ENCODE data around the gene ARL16. TPM values are rescaled to one million over a fixed set of nuclear protein-coding genes. Genes with fewer than 3 reads are reported as not detected.

The ARL16 gene
- total and polyA plus RNA-seq, 2 of the 4 experiments (the other 2 are of a cell fraction), result 51.1 to 77.9 TPM

GRCh38 chr17:81673561-81674258, 9.9 kb downstream of the ARL16 start:
- Histone ChIP-seq H2AFZ (replicated peaks; ENCODE audit: low read length, poor library complexity) (no peak overlapping the region), H3K4me3 (ENCODE audit: insufficient read depth, low read depth, low read length) (no peak overlapping the region), H2AK5ac (ENCODE audit: low read depth, low read length) (no peak overlapping the region), H3K14ac (replicated peaks; ENCODE audit: low read depth, low read length) (no peak overlapping the region), H3K9ac (ENCODE audit: low read depth, low read length) (no peak overlapping the region), H4K8ac (ENCODE audit: low read depth in 2 of 2, low read length in 2 of 2) (no peak overlapping the region), H3K23ac (ENCODE audit: low read depth, low read length) (no peak overlapping the region), H4K5ac (ENCODE audit: low read depth, low read length) (no peak overlapping the region), H2BK5ac (ENCODE audit: low read depth, low read length, poor library complexity, severe bottlenecking) (no peak overlapping the region), H3K79me1 (ENCODE audit: low read depth in 1 of 2, low read length in 2 of 2) (peaks cover 15 to 53% of the 10 kb centered on the region in 2 experiments), H2BK15ac (ENCODE audit: low read depth, low read length) (no peak overlapping the region), H4K91ac (ENCODE audit: insufficient read depth, low read depth, low read length) (no peak overlapping the region), H3K4ac (ENCODE audit: low read depth, low read length) (no peak overlapping the region), H3K9me3 (ENCODE audit: control insufficient read depth, insufficient read depth, low read length) (no peaks in the 10 kb centered on the region), H3K56ac (ENCODE audit: extremely low read depth, insufficient read depth, low read length) (no peak overlapping the region), H3K36me3 (ENCODE audit: control insufficient read depth, insufficient read depth, low read length) (peaks cover 45% of the 10 kb centered on the region), H2AK9ac (replicated peaks; ENCODE audit: low read depth, low read length, poor library complexity) (no peak overlapping the region), H3K27ac (ENCODE audit: insufficient read depth, low read length) (no peak overlapping the region), H2BK20ac (ENCODE audit: low read depth, low read length) (no peak overlapping the region), H3K4me1 (ENCODE audit: control insufficient read depth, insufficient read depth, low read length) (no peaks in the 10 kb centered on the region), H4K20me1 (ENCODE audit: insufficient read depth, low read length) (peaks cover 8% of the 10 kb centered on the region; the same call in 1 of the 2 replicates), H3K9me1 (ENCODE audit: insufficient read depth, low read length) (no peaks in the 10 kb centered on the region), H3K27me3 (ENCODE audit: control insufficient read depth, insufficient read depth, low read length) (no peaks in the 10 kb centered on the region), H2BK120ac (ENCODE audit: low read depth, low read length) (no peak overlapping the region), H3K18ac (ENCODE audit: low read depth, low read length) (no peak overlapping the region), H3K4me2 (ENCODE audit: low read depth, low read length) (no peak overlapping the region)
- intact Hi-C loops (cut with micrococcal nuclease), result no loop called here
- CTCF ChIA-PET, result no interaction called here
- TF ChIP-seq FOS (IDR thresholded peaks at IDR 0.05; ENCODE audit: low read depth, low read length), result no peak
- no peak for TF ChIP-seq CHD1 (IDR thresholded peaks at IDR 0.05; ENCODE audit: low read depth, low read length)
- no peak for TF ChIP-seq USF2 (IDR thresholded peaks at IDR 0.05; ENCODE audit: low read depth, low read length)
- TF ChIP-seq RCOR1 (IDR thresholded peaks at IDR 0.05; ENCODE audit: insufficient replicate concordance, low read length), result no peak
- TF ChIP-seq MAZ (IDR thresholded peaks at IDR 0.05; ENCODE audit: borderline replicate concordance, low read depth, low read length), result no peak
- no peak for TF ChIP-seq POLR2A (IDR thresholded peaks at IDR 0.05; ENCODE audit: low read depth, low read length)
- TF ChIP-seq NFE2L2 (IDR thresholded peaks at IDR 0.05; ENCODE audit: low read depth, low read length), result no peak
- no peak for TF ChIP-seq RFX5 (IDR thresholded peaks at IDR 0.05; ENCODE audit: low read depth, low read length)
- TF ChIP-seq BHLHE40 (IDR thresholded peaks at IDR 0.05; ENCODE audit: low read depth, low read length), result no peak
- TF ChIP-seq ELK1 (IDR thresholded peaks at IDR 0.05; ENCODE audit: borderline replicate concordance, low read depth, low read length), result no peak
- no peak for TF ChIP-seq MXI1 (IDR thresholded peaks at IDR 0.05; ENCODE audit: borderline replicate concordance, low read depth, low read length)
- no peak for TF ChIP-seq SMC3 (IDR thresholded peaks at IDR 0.05; ENCODE audit: low read depth, low read length)
- TF ChIP-seq RAD21 (IDR thresholded peaks at IDR 0.05; ENCODE audit: low read length), result no peak
- TF ChIP-seq CTCF (conservative IDR thresholded peaks at IDR 0.05; ENCODE audit: low read depth, low read length), result no peak
- ATAC-seq (ENCODE audit: low read depth), result no peak
- TSS peak; percentile 85 for BruUV-seq (replicated peaks)
- in situ Hi-C loops (cut with MboI; ENCODE audit: low sequenced_read_pairs), result no loop called here
- POLR2A ChIA-PET (ENCODE audit: unreplicated experiment), result no interaction called here
- DNase-seq, result no peak
- dilution Hi-C loops (cut with HindIII; ENCODE audit: low sequenced_read_pairs, unreplicated experiment), result no loop called here
- WGBS, 2 experiments (ENCODE audit: extremely low coverage in 2 of 2, insufficient read length in 1 of 2), result 93% methylated on average over 7 of the region's 18 CpGs; no CpG with 5 or more reads in 1 of the 2 experiments

All from IMR-90 (cell line).